ENCODE data around the gene CLEC1A.

Gene CLEC1A

DNA sequence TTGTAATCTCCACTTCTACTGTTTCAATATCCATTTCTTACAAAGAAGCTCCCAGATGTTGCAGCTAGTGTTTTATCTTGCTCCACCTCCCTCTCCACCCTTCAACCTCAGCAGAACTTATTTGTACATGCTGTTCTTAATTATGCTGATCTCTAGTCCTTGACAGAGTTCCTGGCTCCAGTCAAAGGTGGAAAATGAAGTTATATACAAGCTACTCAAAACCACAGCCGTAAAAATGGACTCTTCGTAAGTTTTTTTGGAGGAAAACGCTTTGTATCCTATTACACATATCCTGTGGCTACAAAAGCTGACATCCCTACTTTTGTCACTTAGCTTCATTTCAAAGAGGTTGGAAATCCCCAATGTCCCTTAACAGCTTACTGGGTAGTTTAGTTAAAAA, 1.3 kb downstream of the CLEC1A start:
- no peak for DNase-seq

DNA sequence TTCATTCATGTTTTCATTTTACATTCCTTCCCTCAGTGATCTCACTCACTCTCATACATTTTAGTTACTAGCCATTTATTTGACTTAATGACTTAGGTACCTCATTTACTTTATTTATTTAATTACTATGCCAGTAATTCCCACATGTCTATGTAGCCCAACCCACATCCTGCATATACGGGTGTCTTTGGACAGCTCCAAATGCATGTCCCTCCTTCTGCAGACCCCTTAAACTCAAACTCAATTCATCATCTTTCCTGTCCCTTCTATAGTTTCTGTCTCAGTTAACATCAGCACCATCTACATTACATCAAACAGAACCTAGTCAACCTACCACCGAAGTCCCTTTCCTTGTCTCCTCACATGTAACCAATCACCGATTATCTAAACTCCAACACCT, 2.8 kb downstream of the CLEC1A start:
- DNase-seq: no peak

- DNase-seq: no peak
These were observed 4.0 kb downstream of the CLEC1A start for GRCh38 chr12:10094646-10095395.

- DNase-seq: no peak
These were observed 9.6 kb downstream of the CLEC1A start for GRCh38 chr12:10088955-10089900.

DNA sequence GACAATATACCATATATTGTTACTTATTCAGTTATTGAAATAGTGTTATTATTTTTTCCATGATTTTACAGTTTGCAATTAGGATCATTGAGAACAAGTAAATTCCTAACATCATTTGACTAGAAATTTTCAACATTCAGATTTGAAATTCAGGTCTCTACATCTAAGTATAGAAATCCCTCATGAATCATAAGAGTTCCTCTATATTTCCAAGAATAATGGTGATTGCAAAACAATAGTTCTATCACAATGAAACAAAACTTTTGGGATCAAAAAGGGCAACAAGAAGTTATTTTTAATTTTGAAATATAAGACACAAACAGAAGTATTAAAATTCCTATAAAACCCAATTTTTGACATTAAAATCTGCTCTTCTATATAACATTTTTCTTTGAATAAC, 10.8 kb downstream of the CLEC1A start:
- DNase-seq: no peak

GRCh38 chr12:10086387-10086786, 12.4 kb downstream of the CLEC1A start:
- no peak for DNase-seq

- no peak for DNase-seq
These were observed 14.1 kb downstream of the CLEC1A start for GRCh38 chr12:10084733-10085132.

DNA sequence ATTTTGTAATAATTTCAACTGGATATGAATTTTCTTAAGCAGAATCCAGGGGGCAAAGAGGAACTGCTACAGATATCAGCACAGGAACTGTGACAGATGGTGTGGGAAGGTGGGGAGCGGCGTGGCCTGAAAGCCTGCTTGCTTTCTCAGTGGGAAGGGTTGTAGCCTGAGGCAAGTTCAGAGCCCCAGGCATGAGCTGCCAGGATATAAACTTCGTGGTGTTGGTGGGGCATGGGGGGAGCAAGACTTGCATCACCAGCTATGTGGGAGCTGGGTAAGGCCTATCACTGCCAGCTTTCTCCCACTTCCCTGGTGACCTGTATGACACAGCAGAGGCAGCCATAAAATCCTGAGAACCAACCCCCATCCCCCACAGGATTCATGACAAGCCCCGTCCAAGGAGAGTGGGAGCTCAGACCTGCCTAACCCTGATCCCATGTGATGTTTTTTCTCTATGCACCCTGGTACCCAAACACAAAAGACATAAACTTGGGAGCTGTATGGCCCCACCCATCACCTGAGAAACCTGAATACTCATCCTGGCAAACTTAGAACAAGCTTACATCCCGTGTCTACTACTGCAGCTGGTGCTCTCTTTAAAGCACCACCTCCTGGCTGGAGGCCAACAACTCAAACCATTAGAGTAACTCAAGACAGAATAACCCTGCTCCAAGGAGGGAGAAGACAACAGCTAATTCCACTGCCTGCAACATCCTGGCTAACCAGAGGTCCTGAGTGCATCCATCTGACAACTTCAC, 16.5 kb downstream of the CLEC1A start:
- DNase-seq: no peak

DNA sequence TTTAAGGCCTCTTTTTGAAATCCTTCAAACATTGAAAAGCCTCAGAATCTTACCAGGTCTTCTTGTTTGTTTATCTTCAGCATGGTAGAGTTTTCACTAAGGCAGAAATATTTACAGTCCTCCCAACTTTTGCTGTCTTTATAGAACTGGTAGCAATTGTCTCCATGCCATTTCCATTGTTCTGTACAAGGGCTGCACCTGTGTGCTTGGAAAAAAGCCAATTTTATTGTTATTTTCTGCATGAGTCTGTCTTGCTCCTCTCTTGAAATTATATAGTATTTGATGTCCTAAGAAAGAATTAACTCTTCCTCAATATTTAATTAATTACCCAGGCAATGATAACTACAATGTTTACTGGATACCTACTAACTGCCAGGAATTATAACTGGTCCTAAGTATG, 23.3 kb downstream of the CLEC1A start:
- DNase-seq: no peak

- no peak for DNase-seq
These were observed 25.5 kb downstream of the CLEC1A start for GRCh38 chr12:10073261-10073660.

GRCh38 chr12:10072131-10072530, 26.7 kb downstream of the CLEC1A start:
- DNase-seq: no peak

- no peak for DNase-seq
These were observed 28.4 kb downstream of the CLEC1A start for GRCh38 chr12:10070380-10070779.

GRCh38 chr12:10069976-10070375, 28.8 kb downstream of the CLEC1A start:
- no peak for DNase-seq

- no peak for DNase-seq
These were observed 29.7 kb downstream of the CLEC1A start for GRCh38 chr12:10069099-10069498.

DNA sequence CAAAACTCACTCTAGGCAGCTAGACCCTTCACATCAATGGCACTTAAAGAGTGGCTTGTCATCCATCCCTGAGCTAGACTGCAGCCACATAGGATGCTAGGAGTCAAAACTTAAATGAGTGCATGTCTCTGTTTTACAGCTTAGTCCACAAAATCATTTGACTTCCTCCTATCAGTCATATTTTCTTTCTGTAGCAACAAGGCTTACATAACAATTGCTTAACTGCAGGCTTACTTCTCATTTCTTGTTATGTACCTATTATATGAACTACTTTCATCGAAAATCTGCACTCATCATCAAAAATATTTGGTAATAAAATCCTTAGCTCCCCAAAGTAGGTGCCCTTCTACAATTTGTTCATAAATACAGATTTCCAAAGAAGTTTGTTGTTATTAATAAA, 30.1 kb downstream of the CLEC1A start:
- no peak for DNase-seq

DNA sequence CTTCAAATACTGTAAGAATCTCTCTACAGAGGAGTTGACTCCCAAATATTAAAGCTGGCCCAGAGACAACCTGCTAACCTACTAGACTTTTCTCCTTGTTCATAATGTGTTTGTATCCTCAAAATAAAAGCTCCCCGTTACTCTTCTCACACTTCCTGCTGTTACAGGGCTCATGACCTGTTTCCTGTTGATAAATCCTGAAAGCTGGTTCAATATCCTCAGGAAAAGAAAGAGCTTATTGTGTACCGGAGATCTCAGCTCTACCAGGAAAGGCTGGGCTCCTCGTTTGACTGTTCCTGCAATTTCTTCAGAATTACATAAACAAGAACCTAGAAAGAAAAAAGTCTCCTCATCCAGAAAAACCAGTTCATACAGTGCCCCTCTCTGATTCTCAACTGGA, 30.8 kb downstream of the CLEC1A start:
- DNase-seq: no peak

DNA sequence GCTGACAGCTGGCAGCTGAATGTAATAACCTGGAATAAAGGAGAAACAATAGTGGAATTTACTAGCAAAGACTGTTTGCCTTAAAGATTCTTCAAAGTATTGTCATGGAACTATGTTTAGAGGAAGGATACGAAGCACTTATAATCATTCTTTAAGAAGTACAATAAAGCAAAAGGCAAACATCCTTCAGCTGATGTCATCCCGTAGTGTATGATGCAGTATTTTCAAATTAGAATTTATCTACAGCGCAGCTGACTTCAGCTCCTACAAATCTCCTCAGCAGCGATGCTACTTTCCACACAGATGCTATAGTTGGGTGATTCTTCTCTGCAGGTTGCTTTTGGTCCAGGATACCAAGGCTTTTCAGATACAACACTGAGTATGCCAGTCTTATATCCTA, 31.5 kb downstream of the CLEC1A start:
- no peak for DNase-seq

DNA sequence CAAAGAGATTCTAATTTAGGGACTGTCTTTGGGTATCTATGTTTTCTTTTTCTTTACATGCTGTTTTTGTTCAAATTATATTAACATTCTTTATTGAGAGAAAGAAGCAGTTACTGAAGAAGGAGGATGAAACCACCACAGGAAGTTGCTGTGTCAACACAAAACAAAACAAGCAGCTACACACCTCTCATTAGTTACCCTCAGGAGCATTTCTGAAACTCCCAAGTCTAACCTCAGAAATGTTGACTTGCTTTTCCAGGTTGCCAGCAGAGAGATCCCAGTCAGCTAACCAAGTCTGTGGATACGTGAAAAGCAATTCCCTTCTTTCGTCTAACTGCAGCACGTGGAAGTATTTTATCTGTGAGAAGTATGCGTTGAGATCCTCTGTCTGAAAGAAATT, 33.5 kb downstream of the CLEC1A start:
- no peak for DNase-seq

DNA sequence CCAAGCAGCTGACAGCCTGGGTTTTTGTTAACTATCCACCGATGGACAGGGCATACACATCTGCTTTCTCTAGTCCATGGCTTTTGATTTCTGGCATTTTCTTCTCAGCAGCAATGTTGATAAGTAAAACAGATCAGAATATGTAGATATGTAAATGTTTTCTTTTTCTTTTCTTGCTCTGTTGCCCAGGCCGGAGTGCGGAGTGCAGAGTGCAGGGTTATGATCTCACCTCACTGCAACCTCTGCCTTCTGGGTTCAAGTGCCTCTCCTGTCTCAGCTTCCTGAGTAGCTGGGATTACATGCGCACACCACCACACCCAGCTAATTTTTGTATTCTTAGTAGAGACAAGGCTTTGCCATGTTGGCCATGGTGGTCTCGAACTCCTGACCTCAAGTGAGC, 40.4 kb downstream of the CLEC1A start:
- DNase-seq: no peak

- DNase-seq: no peak
These were observed 46.4 kb downstream of the CLEC1A start for GRCh38 chr12:10052193-10052913.

- no peak for DNase-seq
These were observed 50.3 kb downstream of the CLEC1A start for GRCh38 chr12:10048526-10048925.

GRCh38 chr12:10042167-10042566, 56.6 kb downstream of the CLEC1A start:
- DNase-seq: no peak
